Transverse colon (tissue), 4 donors: ENCODE measurements around the gene HS3ST5. TPM values are rescaled to one million over a fixed set of nuclear protein-coding genes. Genes with fewer than 3 reads are reported as not detected.

Experiments used
- DNase-seq: peaks from one replicate; pipeline ENCODE4 v3.0.0-alpha.2; 2019
- H3K27ac ChIP-seq, 4 donors: fragments of 200-600 bp; sonication (generic); 2 replicates each; pipeline ENCODE4 v1.5.1; 2016 to 2018; ENCODE audit warnings: inconsistent platforms in 4 of 4
- H3K27me3 ChIP-seq: fragments of 200-600 bp; sonication (generic); 2 replicates; pipeline ENCODE4 v1.5.1; 2017; ENCODE audit warnings: inconsistent platforms
- H3K36me3 ChIP-seq, 4 donors: fragments of 200-600 bp; sonication (generic); 2 replicates each; pipeline ENCODE4 v1.5.1; 2017 to 2019; ENCODE audit warnings: inconsistent platforms in 4 of 4
- H3K4me1 ChIP-seq, 4 donors: fragments of 200-600 bp; sonication (generic); 2 replicates each; pipeline ENCODE4 v1.5.1; 2017 to 2020; ENCODE audit warnings: inconsistent platforms in 4 of 4
- H3K4me3 ChIP-seq, 4 donors: fragments of 200-600 bp; sonication (generic); 1 replicate in 1 of 4; 2 replicates in 3 of 4; pipeline versions ENCODE4 v1.5.1 to v1.6.1; 2017 to 2019; ENCODE audit warnings: inconsistent platforms in 4 of 4
- H3K9me3 ChIP-seq, 2 donors: fragments of 200-600 bp; sonication (generic); 2 replicates each; pipeline ENCODE4 v1.5.1; 2017 to 2019; ENCODE audit warnings: inconsistent platforms in 2 of 2
- EP300 ChIP-seq: sonication (generic); formaldehyde crosslinking; IDR thresholded peaks from one replicate; pipeline ENCODE4 v1.6.1; 2017; ENCODE audit warnings: antibody characterized with exemption, low read depth
- POLR2A ChIP-seq: fragments of 450-650 bp; IDR thresholded peaks from one replicate; pipeline ENCODE4 v1.6.1; 2016; ENCODE audit warnings: antibody characterized with exemption, mild to moderate bottlenecking, moderate library complexity
- POLR2AphosphoS5 ChIP-seq, 3 donors: sonication (generic); formaldehyde crosslinking; IDR thresholded peaks; one replicate each; pipeline ENCODE4 v1.6.1; 2016; ENCODE audit warnings: antibody characterized with exemption in 3 of 3
- WGBS, 2 donors: methylation state at CpG; one replicate each; pipeline ENCODE4 v1.1.5; 2018; ENCODE audit warnings: low coverage in 1 of 2; 5-methylcytosine and 5-hydroxymethylcytosine counted together
- in situ Hi-C, 4 donors: fragments of 200-750 bp; cut with MboI; loops; one replicate each; pipeline versions ENCODE4 v1.15.0 to v1.15.1; 2017; ENCODE audit warnings: low sequenced_read_pairs in 3 of 4, low pct_ligation_motif_present in 1 of 4, low pct_unique_long_range_greater_than_20kb in 1 of 4
- intact Hi-C: fragments of 100-400 bp; cut with DNase I; formaldehyde crosslinking; loops from one replicate; pipeline ENCODE4 v1.15.1; 2023; ENCODE audit warnings: low total_unique reads
- total RNA-seq, 4 donors: library from RNA; depleted of rRNA; stranded (reverse); fragments of >200 nt; gene quantifications; one replicate each; pipeline ENCODE4 v1.1.0, GENCODE V29; 2016
- TF ChIP-seq, protein P1 (sequence below), 5 experiments: fragments of 200-600 bp in 3 of 5; fragments of 450-650 bp in 2 of 5; sonication (generic) in 3 of 5; IDR thresholded peaks; 1 replicate in 2 of 5; 2 replicates in 3 of 5; pipeline ENCODE4 v1.5.1; 2016 to 2017; ENCODE audit warnings: antibody characterized with exemption in 5 of 5, inconsistent platforms in 3 of 5, mild to moderate bottlenecking in 2 of 5, moderate library complexity in 1 of 5

The HS3ST5 gene
- total RNA-seq, 4 donors from 2014 or later, result 0.27 to 0.32 TPM; not detected in 2

DNA sequence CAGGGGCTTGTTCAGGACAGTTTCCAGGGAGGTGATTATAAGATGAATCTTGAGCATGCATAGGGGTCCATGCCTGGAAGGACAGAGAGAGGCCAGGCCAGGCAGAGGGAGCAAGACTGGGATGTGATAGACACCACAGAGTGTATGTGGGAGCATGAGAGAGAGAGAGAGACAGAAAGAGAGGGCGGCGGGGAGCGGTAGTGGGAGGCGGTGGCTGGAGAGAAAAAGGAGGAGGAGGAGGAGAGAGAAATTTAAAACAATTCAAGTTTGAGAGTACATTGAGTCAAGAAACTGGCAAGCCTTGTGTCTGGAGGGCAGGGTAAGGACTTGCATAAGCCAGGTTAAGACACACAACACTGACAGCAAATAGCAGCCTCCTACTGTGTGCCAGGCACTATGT is 209.0 kb downstream of the HS3ST5 start:
- WGBS, 2 donors, result 93 to 97% methylated on average over 3 to 4 of the region's 4 CpGs
- Histone ChIP-seq H3K36me3 (no peaks in the 10 kb centered on the region), H3K9me3 (no peaks in the 10 kb centered on the region), H3K27me3 (no peaks in the 10 kb centered on the region), H3K4me3 (no peak overlapping the region), H3K4me1 (no peaks in the 10 kb centered on the region), H3K27ac (no peak overlapping the region)
- in situ Hi-C loops (no loop called here), intact Hi-C loops (no loop called here)
- TF ChIP-seq EP300 (no peak), POLR2A (no peak), POLR2AphosphoS5 (IDR thresholded peaks at IDR 0.05) (no peak)
- TF ChIP-seq, protein P1, sequence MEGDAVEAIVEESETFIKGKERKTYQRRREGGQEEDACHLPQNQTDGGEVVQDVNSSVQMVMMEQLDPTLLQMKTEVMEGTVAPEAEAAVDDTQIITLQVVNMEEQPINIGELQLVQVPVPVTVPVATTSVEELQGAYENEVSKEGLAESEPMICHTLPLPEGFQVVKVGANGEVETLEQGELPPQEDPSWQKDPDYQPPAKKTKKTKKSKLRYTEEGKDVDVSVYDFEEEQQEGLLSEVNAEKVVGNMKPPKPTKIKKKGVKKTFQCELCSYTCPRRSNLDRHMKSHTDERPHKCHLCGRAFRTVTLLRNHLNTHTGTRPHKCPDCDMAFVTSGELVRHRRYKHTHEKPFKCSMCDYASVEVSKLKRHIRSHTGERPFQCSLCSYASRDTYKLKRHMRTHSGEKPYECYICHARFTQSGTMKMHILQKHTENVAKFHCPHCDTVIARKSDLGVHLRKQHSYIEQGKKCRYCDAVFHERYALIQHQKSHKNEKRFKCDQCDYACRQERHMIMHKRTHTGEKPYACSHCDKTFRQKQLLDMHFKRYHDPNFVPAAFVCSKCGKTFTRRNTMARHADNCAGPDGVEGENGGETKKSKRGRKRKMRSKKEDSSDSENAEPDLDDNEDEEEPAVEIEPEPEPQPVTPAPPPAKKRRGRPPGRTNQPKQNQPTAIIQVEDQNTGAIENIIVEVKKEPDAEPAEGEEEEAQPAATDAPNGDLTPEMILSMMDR (IDR thresholded peaks at IDR 0.05), result no peak
- no peak for DNase-seq

DNA sequence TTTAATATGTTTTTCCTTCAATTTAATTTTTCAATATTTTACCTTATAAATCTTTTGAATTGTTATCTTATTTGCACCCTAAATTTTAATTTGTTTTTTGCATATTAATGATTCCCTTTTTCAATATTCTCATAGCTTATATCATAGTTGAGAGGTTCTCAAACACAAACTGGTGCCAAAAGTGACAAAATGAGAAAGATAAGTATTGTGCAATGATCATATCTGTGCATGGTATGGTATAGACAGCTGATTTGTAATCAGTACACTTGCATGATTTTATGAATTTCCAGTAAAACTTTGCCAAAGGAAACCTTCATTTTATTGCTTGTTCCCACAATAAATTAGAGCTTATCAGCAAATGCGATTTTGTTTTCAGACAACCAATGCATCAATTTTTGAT is 210.9 kb downstream of the HS3ST5 start:
- H3K4me3 ChIP-seq, result no peak overlapping the region
- intact Hi-C loops (no loop called here), in situ Hi-C loops (no loop called here)
- no peak for DNase-seq
- no peaks in the 10 kb centered on the region for H3K36me3 ChIP-seq
- H3K27me3 ChIP-seq, result no peaks in the 10 kb centered on the region
- 56 to 60% methylated on average over 1 of the region's 1 CpG for WGBS, 2 donors
- H3K9me3 ChIP-seq, result no peaks in the 10 kb centered on the region
- no peak overlapping the region for H3K27ac ChIP-seq
- no peaks in the 10 kb centered on the region for H3K4me1 ChIP-seq
- TF ChIP-seq POLR2AphosphoS5 (IDR thresholded peaks at IDR 0.05) (no peak), EP300 (no peak), POLR2A (no peak)
- TF ChIP-seq, protein P1 (IDR thresholded peaks at IDR 0.05), result no peak

DNA sequence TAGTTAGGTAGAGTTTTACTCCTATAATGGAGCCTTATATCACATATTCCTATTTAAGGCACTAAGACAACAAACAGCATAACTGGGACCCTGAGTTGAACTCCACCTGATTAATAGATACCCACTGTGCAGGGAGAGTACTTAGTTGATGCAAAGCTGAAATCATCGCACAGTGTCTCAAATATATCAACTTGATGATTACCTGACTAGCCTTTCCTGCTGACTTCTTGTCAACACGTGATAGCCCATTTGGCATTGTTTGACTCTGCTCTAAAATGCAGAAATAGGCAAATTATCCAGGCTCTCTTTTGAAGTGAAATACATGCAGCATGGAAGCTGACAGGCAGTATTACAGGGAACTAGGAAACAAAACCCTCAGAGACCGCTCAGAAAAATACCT is 217.2 kb downstream of the HS3ST5 start:
- Histone ChIP-seq H3K4me3 (no peak overlapping the region), H3K4me1 (no peaks in the 10 kb centered on the region), H3K36me3 (no peaks in the 10 kb centered on the region), H3K27ac (no peak overlapping the region), H3K27me3 (no peaks in the 10 kb centered on the region), H3K9me3 (no peaks in the 10 kb centered on the region)
- whole genome bisulfite sequencing, 2 donors, result 83 to 85% methylated on average over 3 of the region's 3 CpGs
- intact Hi-C loops, result no loop called here
- no peak for TF ChIP-seq POLR2A
- TF ChIP-seq, protein P1 (IDR thresholded peaks at IDR 0.05), result no peak
- no peak for TF ChIP-seq POLR2AphosphoS5 (IDR thresholded peaks at IDR 0.05)
- no peak for TF ChIP-seq EP300
- in situ Hi-C loops, result no loop called here
- no peak for DNase-seq

DNA sequence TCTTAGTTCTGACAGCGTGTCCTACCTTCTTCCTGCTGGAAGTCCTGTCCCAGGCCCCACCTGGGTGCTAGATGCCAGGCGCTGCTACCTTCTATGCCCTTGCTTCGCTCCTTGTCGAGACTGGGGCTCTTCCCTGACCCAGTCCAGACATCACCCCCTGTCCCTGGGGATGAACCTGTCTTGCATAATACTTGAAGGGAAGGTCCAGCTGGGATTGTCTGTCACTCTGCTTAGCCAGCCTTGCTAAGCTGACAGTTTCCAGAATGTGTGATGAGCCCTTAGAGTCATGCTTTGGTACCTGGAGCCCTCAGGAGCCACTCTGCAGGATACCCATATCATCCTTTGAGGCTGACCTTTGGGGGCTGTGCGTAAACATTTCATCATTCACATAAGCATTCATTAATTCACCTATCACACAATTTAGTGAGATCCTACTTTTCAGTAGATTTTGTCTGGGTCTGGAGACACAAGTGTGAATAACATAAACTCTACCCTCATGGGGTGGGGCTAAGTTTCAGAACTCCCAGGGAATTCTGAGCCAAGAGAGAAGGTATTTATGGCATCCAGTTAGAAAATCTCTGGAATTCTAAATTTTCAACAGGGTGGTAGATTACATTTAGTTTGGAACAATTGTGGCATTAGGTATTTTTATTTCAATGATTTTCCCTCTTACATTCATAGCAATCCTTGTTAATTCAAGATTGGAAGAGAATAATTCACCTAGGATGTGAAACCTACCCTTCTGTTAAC is 220.7 kb downstream of the HS3ST5 start:
- Histone ChIP-seq H3K36me3 (no peaks in the 10 kb centered on the region), H3K27me3 (no peaks in the 10 kb centered on the region), H3K27ac (no peak overlapping the region), H3K9me3 (no peaks in the 10 kb centered on the region), H3K4me1 (no peaks in the 10 kb centered on the region), H3K4me3 (no peak overlapping the region)
- TF ChIP-seq EP300 (no peak), POLR2A (no peak), POLR2AphosphoS5 (IDR thresholded peaks at IDR 0.05) (no peak)
- TF ChIP-seq, protein P1 (IDR thresholded peaks at IDR 0.05), result no peak
- intact Hi-C loops (no loop called here), in situ Hi-C loops (no loop called here)
- 77 to 82% methylated on average over 2 to 5 of the region's 5 CpGs for WGBS, 2 donors
- DNase-seq, result no peak
